Measurements from ENCODE around the gene SUGCT. TPM values are rescaled to one million over a fixed set of nuclear protein-coding genes. Genes with fewer than 3 reads are reported as not detected.

SUGCT gene
- total and polyA plus RNA-seq, 2 of the 13 experiments (the other 11 are each of a cell fraction or from before 2014, with no cell fraction given), result 10.1 to 22.2 TPM

DNA sequence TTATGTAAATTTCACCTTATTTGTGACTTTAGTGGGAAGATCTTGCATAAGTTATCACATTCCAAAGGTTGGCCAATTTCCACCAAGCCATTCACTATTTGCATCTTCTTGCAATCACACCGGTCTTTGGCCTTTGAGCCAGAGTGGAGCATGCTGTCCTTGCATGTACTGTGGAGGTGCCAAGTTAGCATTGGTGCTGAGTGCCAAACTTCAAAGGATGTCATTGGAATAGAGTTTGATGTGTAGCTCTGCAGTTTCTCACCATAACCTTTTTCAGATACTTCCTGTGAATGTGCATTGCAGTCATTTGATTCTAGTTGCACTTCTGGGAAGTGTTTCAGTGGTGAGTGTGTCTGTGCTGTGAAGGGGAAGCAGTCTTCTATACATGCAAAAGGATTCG, 620.6 kb downstream of the SUGCT start (continued):
- TF ChIP-seq TEAD3 (CRISPR knock-in tag; optimal IDR thresholded peaks at IDR 0.05; ENCODE audit: borderline replicate concordance), result peak; percentile 94
- TF ChIP-seq, protein P1, sequence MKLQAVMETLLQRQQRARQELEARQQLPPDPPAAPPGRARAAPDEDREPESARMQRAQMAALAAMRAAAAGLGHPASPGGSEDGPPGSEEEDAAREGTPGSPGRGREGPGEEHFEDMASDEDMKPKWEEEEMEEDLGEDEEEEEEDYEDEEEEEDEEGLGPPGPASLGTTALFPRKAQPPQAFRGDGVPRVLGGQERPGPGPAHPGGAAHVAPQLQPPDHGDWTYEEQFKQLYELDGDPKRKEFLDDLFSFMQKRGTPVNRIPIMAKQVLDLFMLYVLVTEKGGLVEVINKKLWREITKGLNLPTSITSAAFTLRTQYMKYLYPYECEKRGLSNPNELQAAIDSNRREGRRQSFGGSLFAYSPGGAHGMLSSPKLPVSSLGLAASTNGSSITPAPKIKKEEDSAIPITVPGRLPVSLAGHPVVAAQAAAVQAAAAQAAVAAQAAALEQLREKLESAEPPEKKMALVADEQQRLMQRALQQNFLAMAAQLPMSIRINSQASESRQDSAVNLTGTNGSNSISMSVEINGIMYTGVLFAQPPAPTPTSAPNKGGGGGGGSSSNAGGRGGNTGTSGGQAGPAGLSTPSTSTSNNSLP (IDR thresholded peaks at IDR 0.05; ENCODE audit: low read depth, low read length), result peak; percentile 91
- TF ChIP-seq, protein P2, sequence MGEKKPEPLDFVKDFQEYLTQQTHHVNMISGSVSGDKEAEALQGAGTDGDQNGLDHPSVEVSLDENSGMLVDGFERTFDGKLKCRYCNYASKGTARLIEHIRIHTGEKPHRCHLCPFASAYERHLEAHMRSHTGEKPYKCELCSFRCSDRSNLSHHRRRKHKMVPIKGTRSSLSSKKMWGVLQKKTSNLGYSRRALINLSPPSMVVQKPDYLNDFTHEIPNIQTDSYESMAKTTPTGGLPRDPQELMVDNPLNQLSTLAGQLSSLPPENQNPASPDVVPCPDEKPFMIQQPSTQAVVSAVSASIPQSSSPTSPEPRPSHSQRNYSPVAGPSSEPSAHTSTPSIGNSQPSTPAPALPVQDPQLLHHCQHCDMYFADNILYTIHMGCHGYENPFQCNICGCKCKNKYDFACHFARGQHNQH (CRISPR knock-in tag; IDR thresholded peaks at IDR 0.05), result peak; percentile 86
- TF ChIP-seq ZNF737 (CRISPR knock-in tag; IDR thresholded peaks at IDR 0.05; ENCODE audit: borderline replicate concordance), result no peak
- TF ChIP-seq CBX5 (CRISPR knock-in tag; IDR thresholded peaks at IDR 0.05; ENCODE audit: borderline replicate concordance), result peak; percentile 93
- TF ChIP-seq MAFF (IDR thresholded peaks at IDR 0.05; ENCODE audit: low read depth, low read length), result peak; percentile 26; the same call in 1 of the 2 replicates
- no peak for TF ChIP-seq GLI4 (CRISPR knock-in tag; IDR thresholded peaks at IDR 0.05; ENCODE audit: borderline replicate concordance)
- TF ChIP-seq ETV5 (CRISPR knock-in tag; IDR thresholded peaks at IDR 0.05; ENCODE audit: borderline replicate concordance), result peak; percentile 75; the same call in 1 of the 2 replicates
- TF ChIP-seq, protein P3, sequence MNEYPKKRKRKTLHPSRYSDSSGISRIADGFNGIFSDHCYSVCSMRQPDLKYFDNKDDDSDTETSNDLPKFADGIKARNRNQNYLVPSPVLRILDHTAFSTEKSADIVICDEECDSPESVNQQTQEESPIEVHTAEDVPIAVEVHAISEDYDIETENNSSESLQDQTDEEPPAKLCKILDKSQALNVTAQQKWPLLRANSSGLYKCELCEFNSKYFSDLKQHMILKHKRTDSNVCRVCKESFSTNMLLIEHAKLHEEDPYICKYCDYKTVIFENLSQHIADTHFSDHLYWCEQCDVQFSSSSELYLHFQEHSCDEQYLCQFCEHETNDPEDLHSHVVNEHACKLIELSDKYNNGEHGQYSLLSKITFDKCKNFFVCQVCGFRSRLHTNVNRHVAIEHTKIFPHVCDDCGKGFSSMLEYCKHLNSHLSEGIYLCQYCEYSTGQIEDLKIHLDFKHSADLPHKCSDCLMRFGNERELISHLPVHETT (CRISPR knock-in tag; conservative IDR thresholded peaks at IDR 0.05), result no peak
- TF ChIP-seq, protein P4, sequence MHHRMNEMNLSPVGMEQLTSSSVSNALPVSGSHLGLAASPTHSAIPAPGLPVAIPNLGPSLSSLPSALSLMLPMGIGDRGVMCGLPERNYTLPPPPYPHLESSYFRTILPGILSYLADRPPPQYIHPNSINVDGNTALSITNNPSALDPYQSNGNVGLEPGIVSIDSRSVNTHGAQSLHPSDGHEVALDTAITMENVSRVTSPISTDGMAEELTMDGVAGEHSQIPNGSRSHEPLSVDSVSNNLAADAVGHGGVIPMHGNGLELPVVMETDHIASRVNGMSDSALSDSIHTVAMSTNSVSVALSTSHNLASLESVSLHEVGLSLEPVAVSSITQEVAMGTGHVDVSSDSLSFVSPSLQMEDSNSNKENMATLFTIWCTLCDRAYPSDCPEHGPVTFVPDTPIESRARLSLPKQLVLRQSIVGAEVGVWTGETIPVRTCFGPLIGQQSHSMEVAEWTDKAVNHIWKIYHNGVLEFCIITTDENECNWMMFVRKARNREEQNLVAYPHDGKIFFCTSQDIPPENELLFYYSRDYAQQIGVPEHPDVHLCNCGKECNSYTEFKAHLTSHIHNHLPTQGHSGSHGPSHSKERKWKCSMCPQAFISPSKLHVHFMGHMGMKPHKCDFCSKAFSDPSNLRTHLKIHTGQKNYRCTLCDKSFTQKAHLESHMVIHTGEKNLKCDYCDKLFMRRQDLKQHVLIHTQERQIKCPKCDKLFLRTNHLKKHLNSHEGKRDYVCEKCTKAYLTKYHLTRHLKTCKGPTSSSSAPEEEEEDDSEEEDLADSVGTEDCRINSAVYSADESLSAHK (CRISPR knock-in tag; IDR thresholded peaks at IDR 0.05; ENCODE audit: borderline replicate concordance), result no peak
- TF ChIP-seq, protein P5, sequence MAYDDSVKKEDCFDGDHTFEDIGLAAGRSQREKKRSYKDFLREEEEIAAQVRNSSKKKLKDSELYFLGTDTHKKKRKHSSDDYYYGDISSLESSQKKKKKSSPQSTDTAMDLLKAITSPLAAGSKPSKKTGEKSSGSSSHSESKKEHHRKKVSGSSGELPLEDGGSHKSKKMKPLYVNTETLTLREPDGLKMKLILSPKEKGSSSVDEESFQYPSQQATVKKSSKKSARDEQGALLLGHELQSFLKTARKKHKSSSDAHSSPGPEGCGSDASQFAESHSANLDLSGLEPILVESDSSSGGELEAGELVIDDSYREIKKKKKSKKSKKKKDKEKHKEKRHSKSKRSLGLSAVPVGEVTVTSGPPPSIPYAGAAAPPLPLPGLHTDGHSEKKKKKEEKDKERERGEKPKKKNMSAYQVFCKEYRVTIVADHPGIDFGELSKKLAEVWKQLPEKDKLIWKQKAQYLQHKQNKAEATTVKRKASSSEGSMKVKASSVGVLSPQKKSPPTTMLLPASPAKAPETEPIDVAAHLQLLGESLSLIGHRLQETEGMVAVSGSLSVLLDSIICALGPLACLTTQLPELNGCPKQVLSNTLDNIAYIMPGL (CRISPR knock-in tag; IDR thresholded peaks at IDR 0.05; ENCODE audit: borderline replicate concordance in 1 of 2, low read depth in 1 of 2), result peak in 1 of 2 experiments; percentile 19; a peak in 1 of 4 replicates
- TF ChIP-seq ZNF7 (CRISPR knock-in tag; IDR thresholded peaks at IDR 0.05), result no peak
- no peak for TF ChIP-seq DNMT1 (CRISPR knock-in tag; IDR thresholded peaks at IDR 0.05)
- TF ChIP-seq, protein P6, sequence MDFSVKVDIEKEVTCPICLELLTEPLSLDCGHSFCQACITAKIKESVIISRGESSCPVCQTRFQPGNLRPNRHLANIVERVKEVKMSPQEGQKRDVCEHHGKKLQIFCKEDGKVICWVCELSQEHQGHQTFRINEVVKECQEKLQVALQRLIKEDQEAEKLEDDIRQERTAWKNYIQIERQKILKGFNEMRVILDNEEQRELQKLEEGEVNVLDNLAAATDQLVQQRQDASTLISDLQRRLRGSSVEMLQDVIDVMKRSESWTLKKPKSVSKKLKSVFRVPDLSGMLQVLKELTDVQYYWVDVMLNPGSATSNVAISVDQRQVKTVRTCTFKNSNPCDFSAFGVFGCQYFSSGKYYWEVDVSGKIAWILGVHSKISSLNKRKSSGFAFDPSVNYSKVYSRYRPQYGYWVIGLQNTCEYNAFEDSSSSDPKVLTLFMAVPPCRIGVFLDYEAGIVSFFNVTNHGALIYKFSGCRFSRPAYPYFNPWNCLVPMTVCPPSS (IDR thresholded peaks at IDR 0.05), result no peak
- TF ChIP-seq, protein P7, sequence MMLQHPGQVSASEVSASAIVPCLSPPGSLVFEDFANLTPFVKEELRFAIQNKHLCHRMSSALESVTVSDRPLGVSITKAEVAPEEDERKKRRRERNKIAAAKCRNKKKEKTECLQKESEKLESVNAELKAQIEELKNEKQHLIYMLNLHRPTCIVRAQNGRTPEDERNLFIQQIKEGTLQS (CRISPR knock-in tag; IDR thresholded peaks at IDR 0.05), result no peak
- TF ChIP-seq, protein P8, sequence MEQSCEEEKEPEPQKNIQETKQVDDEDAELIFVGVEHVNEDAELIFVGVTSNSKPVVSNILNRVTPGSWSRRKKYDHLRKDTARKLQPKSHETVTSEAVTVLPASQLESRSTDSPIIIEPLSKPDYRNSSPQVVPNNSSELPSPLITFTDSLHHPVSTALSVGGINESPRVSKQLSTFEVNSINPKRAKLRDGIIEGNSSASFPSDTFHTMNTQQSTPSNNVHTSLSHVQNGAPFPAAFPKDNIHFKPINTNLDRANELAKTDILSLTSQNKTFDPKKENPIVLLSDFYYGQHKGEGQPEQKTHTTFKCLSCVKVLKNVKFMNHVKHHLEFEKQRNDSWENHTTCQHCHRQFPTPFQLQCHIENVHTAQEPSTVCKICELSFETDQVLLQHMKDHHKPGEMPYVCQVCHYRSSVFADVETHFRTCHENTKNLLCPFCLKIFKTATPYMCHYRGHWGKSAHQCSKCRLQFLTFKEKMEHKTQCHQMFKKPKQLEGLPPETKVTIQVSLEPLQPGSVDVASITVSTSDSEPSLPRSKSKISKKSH (CRISPR knock-in tag; IDR thresholded peaks at IDR 0.05; ENCODE audit: borderline replicate concordance), result no peak
- TF ChIP-seq GATAD1 (CRISPR knock-in tag; IDR thresholded peaks at IDR 0.05), result no peak
